ENCODE measurements around the gene TMEM132C. TPM values are rescaled to one million over a fixed set of nuclear protein-coding genes. Genes with fewer than 3 reads are reported as not detected.

Gene TMEM132C
- total and polyA plus RNA-seq, 11 donors = 0.05 to 5.9 (median 0.85) TPM

DNA sequence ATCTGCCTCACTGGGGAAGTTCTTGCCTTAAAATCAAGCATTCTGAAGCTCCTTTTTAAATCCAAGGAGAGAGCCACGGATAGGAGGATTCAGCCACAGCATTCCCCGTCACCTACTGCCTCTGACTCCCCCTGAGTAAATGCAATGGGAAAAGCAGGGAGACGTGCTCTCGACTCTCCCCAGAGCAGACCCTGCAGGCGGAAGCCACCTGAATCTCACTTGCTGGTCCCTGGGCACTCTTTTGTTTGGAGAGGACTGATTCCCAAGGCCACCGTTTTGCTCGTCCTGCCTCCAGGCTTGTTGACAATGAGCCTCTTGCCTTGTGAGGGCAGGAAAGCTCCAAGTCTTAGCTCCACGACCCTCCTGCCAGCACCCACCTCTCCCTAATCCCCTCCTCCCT, 352.3 kb downstream of the TMEM132C start:
- no peaks in the 10 kb centered on the region for H3K4me1 ChIP-seq
- ATAC-seq = no peak
- TF ChIP-seq POLR2A (IDR thresholded peaks at IDR 0.05) = no peak
- TF ChIP-seq, protein P1, sequence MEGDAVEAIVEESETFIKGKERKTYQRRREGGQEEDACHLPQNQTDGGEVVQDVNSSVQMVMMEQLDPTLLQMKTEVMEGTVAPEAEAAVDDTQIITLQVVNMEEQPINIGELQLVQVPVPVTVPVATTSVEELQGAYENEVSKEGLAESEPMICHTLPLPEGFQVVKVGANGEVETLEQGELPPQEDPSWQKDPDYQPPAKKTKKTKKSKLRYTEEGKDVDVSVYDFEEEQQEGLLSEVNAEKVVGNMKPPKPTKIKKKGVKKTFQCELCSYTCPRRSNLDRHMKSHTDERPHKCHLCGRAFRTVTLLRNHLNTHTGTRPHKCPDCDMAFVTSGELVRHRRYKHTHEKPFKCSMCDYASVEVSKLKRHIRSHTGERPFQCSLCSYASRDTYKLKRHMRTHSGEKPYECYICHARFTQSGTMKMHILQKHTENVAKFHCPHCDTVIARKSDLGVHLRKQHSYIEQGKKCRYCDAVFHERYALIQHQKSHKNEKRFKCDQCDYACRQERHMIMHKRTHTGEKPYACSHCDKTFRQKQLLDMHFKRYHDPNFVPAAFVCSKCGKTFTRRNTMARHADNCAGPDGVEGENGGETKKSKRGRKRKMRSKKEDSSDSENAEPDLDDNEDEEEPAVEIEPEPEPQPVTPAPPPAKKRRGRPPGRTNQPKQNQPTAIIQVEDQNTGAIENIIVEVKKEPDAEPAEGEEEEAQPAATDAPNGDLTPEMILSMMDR (IDR thresholded peaks at IDR 0.05) = no peak

DNA sequence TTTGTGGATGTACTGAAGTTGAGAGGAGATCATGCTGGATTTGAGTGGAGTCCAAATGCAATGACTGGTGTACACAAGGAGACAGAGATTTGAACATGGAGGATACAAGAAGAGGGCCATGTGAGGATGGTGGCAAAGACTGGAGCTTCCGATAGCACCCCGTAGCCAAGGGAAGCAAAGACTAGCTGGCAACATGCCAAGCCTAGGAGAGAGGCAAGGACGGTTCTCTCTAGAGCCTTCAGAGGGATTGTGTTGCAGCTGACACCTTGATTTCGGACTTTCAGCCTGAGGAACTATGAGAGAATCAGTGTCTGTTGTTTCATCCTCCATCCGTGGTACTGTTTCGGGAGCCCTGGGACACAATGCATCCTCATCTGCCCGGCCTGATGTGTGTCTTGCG, 354.3 kb downstream of the TMEM132C start:
- TF ChIP-seq, protein P1 (IDR thresholded peaks at IDR 0.05) = no peak
- no peak for TF ChIP-seq POLR2A (IDR thresholded peaks at IDR 0.05)
- ATAC-seq = no peak
- Histone ChIP-seq H3K9me3 (peaks cover 0 to 4% (median 0%) of the 10 kb centered on the region in 12 donors), H3K27me3 (no peaks in the 10 kb centered on the region), H3K27ac (no peak overlapping the region), H3K4me3 (no peak overlapping the region), H3K4me1 (no peaks in the 10 kb centered on the region), H3K36me3 (no peaks in the 10 kb centered on the region)
- 83 to 89% (median 84%) methylated on average over 8 of the region's 8 CpGs for WGBS, 4 donors
- no peak for DNase-seq
- intact Hi-C loops (cut with DNase I) = no loop called here

More for the DNA sequence above, 352.3 kb downstream of the TMEM132C start:
- Histone ChIP-seq H3K36me3 (no peaks in the 10 kb centered on the region), H3K9me3 (no peaks in the 10 kb centered on the region), H3K4me3 (no peak overlapping the region), H3K27ac (no peak overlapping the region), H3K27me3 (no peaks in the 10 kb centered on the region)
- no peak for DNase-seq
- intact Hi-C loops (cut with DNase I) = no loop called here
- WGBS, 4 donors = 17 to 28% (median 24%) methylated on average over 7 to 8 of the region's 8 CpGs

DNA sequence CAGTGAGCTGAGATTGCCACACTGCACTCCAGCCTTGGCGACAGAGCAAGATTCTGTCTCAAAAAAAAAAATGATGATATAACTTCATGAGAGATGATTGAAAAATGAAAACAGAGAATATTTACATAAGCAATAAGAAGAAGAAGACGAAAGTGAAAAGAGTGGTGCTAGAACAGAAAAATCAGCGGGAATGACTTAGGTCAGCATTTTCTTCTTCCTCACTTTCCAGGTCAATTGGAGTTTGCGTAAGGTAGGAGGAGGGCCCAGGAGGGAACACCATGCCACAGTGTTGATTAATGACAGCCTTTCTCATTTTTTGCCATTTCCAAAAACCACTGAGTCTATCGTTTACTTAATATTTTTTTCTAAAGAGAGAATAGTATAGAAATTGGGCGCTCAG, 356.8 kb downstream of the TMEM132C start:
- no peaks in the 10 kb centered on the region for H3K4me1 ChIP-seq
- 89 to 91% (median 89%) methylated on average over 6 of the region's 6 CpGs for WGBS, 4 donors
- no peaks in the 10 kb centered on the region for H3K36me3 ChIP-seq
- no peak for ATAC-seq
- no peaks in the 10 kb centered on the region for H3K27me3 ChIP-seq
- no peak for DNase-seq
- TF ChIP-seq, protein P1 (IDR thresholded peaks at IDR 0.05) = no peak
- no peak for TF ChIP-seq POLR2A (IDR thresholded peaks at IDR 0.05)
- intact Hi-C loops (cut with DNase I) = no loop called here
- peaks cover 0 to 4% (median 0%) of the 10 kb centered on the region in 12 donors for H3K9me3 ChIP-seq
- H3K4me3 ChIP-seq = no peak overlapping the region
- no peak overlapping the region for H3K27ac ChIP-seq

DNA sequence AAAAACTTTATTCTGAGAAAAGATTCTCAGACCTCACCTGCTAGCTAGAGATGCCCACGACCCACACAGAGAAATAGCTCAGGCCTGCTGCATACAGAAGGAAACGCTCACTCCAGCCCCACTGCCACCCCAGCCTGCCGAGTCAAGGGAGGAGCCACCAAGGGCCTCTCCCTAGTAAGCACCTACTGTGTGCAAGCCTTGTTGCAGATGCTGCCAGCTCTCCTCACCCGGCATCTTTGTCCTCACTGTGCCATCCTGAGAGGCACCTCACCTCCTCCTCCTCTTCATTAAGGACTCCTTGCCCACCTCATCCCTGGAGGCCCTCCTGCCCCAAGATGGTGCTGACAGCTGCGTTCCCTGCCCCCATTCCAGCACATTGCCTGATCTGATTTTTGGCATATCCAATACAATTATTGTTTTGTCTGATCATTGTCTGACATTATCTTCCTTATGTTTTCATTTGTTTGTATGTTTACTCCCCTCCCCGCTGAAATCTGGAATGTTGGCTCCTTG, 359.9 kb downstream of the TMEM132C start:
- Histone ChIP-seq H3K36me3 (no peaks in the 10 kb centered on the region), H3K4me3 (no peak overlapping the region), H3K27ac (no peak overlapping the region), H3K9me3 (peaks cover 0 to 4% (median 0%) of the 10 kb centered on the region in 12 donors), H3K27me3 (no peaks in the 10 kb centered on the region), H3K4me1 (no peaks in the 10 kb centered on the region)
- intact Hi-C loops (cut with DNase I) = no loop called here
- ATAC-seq = no peak
- TF ChIP-seq, protein P1 (IDR thresholded peaks at IDR 0.05) = no peak
- no peak for TF ChIP-seq POLR2A (IDR thresholded peaks at IDR 0.05)
- WGBS, 4 donors = 81 to 86% (median 83%) methylated on average over 6 of the region's 6 CpGs
- no peak for DNase-seq

Data from heart left ventricle (tissue), 16 donors.